CD4-positive, alpha-beta T cell treated with Interleukin-6 for 4 hours (primary cell): Measurements from ENCODE around the gene NOM1.

ENCODE experiments used
- DNase-seq: peaks from one replicate; pipeline ENCODE4 v3.0.0-alpha.2; 2020; ENCODE audit warnings: mixed read lengths

NOM1 gene

GRCh38 chr7:156985101-156985992, 35.8 kb downstream of the NOM1 start:
- no peak for DNase-seq

DNA sequence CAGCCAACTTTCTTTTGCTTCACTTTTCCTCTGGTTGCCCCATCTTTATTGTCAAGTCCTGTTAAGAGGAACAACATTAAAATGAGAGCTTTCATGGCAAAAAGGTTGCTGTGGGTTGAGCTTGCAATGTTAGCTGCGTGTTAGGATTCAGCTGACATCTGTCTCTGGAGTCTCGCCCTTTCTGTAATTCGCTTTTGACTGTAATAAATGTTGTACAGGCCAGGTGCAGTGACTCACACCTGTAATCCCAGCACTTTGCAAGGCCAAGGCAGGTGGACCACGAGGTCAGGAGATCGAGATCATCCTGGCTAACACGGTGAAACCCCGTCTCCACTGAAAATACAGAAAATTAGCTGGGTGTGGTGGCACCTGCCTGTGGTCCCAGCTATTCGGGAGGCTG, 36.9 kb downstream of the NOM1 start:
- DNase-seq: no peak

GRCh38 chr7:156988343-156989185, 39.1 kb downstream of the NOM1 start:
- no peak for DNase-seq

DNA sequence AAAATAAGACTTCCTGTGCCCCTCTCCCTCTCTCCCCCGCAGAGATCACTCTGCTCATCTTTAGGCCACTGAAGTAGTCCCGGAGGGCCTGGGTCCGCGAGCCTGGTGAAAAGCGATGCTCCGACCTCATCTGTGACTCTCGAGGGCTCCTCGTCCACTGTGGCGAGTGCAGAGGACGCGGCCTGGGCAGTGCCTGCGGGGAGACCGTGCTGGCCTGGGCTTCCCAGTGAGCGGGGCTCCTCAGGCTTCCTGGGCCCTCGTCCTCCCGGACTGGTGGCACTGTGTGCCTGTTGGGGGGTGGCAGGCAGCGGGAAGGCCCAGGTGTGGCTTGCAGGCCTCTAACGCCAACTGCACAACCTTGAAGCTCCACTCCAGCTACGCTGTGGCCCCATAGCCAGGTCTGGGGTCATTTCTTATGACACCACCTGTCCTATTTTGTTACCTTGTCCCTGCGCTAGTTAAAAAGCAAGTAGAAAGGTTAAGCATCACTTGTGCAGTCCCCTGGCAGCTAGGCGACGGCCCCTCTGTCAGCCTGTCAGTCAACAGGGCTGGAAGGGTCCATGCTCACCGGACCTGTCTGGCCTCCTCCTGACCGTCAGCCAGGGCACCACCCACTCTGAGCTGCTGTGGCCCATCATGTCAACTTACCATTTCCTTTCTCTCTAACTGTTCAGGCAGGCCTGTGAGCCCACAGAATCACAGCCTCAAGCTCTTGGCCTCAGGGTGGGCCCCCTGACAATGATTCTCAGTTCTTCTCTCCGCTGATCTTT, 40.4 kb downstream of the NOM1 start:
- DNase-seq: no peak

GRCh38 chr7:156993021-156993924, 43.8 kb downstream of the NOM1 start:
- no peak for DNase-seq

GRCh38 chr7:156993925-156994235, 44.4 kb downstream of the NOM1 start:
- DNase-seq: no peak

DNA sequence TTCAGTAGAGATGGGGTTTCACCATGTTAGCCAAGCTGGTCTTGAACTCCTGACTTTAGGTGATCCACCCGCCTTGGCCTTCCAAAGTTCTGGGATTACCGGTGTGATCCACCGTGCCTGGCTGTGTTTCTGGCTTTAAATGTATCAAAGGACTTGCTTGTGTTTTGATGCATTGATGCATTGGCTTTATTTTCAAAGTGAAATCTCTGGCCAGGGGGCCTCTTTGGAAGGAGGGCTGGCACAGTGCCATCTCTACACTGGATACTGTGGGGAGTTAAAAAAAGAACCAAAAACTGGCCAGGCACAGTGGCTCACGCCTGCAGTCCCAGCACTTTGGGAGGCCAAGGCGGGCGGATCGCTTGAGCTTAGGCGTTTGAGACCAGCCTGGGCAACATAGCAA, 44.9 kb downstream of the NOM1 start:
- no peak for DNase-seq

- no peak for DNase-seq
Observed at GRCh38 chr7:156998988-156999957, 49.8 kb downstream of the NOM1 start.

DNA sequence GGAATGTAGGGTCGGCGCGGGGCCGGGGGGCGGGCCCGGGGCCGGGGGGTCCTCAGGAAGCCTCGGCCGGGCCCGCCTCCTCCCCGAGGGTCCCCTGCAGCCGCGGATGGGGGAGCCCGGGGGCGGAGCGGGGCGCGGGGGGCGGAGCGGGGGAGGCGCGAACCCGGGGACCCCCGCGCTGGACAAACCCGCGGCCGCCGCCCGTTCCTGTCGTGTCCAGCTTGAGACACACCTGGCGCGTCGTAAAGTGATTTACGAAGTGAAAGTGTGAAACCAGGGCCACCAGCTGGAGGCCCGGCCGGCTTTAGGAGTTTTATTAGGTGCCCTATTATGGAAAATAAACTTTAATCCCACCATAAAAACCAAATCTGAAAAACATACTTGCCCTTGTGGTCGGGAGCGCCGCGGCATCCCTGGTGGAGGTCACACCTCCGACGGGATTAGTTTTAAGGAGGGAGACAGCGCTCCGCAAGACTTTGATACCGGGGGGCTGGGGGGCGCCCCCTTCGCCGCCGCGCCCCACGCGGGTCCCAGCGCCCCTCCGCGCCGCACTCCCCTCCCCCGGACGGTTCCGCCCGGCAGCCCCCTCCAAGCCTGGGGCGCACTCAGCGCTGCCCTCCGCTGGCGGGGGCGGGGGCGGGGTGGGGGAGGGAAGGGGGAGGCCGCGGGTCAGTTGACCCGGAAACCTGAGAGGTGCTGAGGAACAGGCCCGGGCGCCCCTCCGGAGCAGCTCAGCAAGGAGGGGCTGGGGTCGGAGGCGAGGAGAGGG, 50.6 kb downstream of the NOM1 start:
- no peak for DNase-seq

- no peak for DNase-seq
Observed at GRCh38 chr7:157000741-157001653, 51.5 kb downstream of the NOM1 start.

- no peak for DNase-seq
Observed at GRCh38 chr7:157001920-157002818, 52.7 kb downstream of the NOM1 start.

DNA sequence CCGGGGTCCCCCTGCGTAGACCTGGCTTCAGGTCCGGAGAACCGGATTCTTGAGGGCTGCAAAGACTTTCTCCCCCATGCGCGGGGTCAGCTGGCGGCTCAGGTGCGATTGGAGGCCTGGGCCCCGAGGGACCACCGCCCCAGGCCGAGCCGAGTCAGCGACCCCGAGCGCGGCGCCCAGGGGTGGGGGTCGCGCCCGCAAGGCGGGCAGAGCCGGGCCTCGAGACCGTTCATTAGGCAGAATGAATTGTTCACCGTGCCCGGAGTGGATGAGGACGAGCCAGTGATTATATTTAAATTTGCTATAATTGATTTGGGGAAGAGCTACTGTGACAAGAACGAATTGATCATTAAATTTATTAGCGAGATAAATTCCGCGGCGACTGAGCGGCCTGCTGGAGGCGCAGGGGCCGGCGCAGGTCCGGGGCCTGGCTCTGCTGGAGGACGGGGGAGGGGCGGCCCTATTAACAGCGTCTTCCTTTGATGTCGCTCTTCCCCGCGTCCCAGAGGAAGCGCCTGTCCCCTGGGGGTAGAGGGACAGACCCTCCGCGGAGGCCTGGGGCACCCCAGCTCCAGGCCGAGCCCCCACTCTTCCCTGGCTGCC, 53.4 kb downstream of the NOM1 start:
- DNase-seq: no peak

GRCh38 chr7:157003445-157003755, 53.9 kb downstream of the NOM1 start:
- DNase-seq: no peak

DNA sequence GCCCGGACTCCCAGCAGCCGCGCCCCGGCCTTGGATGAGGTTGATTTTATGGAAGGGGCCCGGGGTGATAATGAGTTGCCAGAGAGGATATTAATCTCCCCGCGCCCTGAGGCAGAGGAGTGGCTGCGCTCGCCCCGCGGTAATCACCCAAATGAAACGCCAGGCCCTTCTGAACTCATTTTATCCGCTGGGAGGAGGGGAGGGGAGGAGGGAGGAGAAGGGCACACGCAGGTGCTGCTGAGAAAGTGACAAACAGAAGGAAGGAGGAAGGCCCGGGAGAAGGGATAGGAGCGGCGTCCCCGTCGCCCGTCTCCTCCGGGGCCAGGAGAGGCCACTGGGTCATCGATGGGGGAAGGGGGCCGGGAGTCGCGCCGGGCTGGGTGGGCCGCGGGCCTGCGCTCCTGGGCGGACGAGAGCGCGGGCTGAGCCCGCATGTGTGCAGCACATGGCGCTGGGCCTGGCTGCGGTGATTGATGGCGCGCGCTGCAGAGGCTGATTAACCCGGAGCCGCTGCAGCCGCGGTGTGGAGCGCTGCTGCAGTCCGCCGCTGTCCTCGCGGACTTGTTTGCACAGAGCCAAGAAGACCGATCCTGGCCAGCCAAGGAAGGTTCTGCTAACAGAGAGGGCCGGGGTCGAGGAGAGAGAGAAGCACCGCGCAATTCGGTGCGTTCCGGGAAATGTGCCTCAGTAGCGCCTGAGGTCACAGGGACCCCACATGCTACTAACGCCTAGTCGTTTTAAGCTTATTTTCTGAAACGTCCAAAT, 54.4 kb downstream of the NOM1 start:
- no peak for DNase-seq

GRCh38 chr7:157004521-157005455, 55.3 kb downstream of the NOM1 start:
- no peak for DNase-seq
